ENCODE results near the gene SPOP.

The SPOP gene

GRCh38 chr17:49629447-49629846, 48.5 kb downstream of the SPOP start:
- TF ChIP-seq ZFX (IDR thresholded peaks at IDR 0.05; ENCODE audit: borderline replicate concordance) (no peak), CTCF (IDR thresholded peaks at IDR 0.05) (no peak)
- H3K27ac ChIP-seq = no peak overlapping the region

GRCh38 chr17:49624896-49625295, 53.0 kb downstream of the SPOP start:
- no peak for TF ChIP-seq ZFX (IDR thresholded peaks at IDR 0.05; ENCODE audit: borderline replicate concordance)
- no peak for TF ChIP-seq CTCF (IDR thresholded peaks at IDR 0.05)
- no peak overlapping the region for H3K27ac ChIP-seq

GRCh38 chr17:49621946-49622529, 55.9 kb downstream of the SPOP start:
- no peak overlapping the region for H3K27ac ChIP-seq
- TF ChIP-seq ZFX (IDR thresholded peaks at IDR 0.05; ENCODE audit: borderline replicate concordance) = no peak
- no peak for TF ChIP-seq CTCF (IDR thresholded peaks at IDR 0.05)

- TF ChIP-seq ZFX (IDR thresholded peaks at IDR 0.05; ENCODE audit: borderline replicate concordance) (no peak), CTCF (IDR thresholded peaks at IDR 0.05) (no peak)
- no peak overlapping the region for H3K27ac ChIP-seq
Observed at GRCh38 chr17:49621420-49621819, 56.5 kb downstream of the SPOP start.

- H3K27ac ChIP-seq = no peak overlapping the region
- TF ChIP-seq ZFX (IDR thresholded peaks at IDR 0.05; ENCODE audit: borderline replicate concordance) (no peak), CTCF (IDR thresholded peaks at IDR 0.05) (no peak)
Observed at GRCh38 chr17:49618028-49618611, 59.8 kb downstream of the SPOP start.

GRCh38 chr17:49616601-49617131, 61.2 kb downstream of the SPOP start:
- TF ChIP-seq ZFX (IDR thresholded peaks at IDR 0.05; ENCODE audit: borderline replicate concordance) = no peak
- TF ChIP-seq CTCF (IDR thresholded peaks at IDR 0.05) = no peak
- H3K27ac ChIP-seq = no peak overlapping the region

- H3K27ac ChIP-seq = no peak overlapping the region
- TF ChIP-seq CTCF (IDR thresholded peaks at IDR 0.05) = no peak
- no peak for TF ChIP-seq ZFX (IDR thresholded peaks at IDR 0.05; ENCODE audit: borderline replicate concordance)
Observed at GRCh38 chr17:49616086-49616485, 61.8 kb downstream of the SPOP start.
